ENCODE results near the gene WDR82.

DNA sequence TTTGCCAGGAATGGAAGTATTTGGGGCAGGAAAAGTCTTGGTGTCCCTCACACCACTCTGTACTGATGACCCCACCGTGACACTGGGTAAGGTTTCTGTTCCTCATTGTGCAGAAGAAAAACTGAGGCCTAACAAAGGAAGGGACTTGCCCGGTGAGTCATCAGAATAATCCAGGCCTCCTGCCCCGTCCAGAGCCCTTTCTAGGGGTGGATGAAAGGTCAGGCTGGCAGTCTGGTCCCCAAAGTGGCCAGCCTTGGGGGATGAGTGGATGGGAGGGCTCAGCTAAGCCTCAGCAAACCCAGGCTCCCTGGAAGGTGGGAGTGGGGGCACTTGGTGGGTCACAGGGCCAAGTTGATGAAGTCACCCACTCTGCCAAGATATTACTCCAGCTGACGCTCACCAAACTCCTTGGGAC, 35.3 kb upstream of the WDR82 start:
- TF ChIP-seq, protein P1, sequence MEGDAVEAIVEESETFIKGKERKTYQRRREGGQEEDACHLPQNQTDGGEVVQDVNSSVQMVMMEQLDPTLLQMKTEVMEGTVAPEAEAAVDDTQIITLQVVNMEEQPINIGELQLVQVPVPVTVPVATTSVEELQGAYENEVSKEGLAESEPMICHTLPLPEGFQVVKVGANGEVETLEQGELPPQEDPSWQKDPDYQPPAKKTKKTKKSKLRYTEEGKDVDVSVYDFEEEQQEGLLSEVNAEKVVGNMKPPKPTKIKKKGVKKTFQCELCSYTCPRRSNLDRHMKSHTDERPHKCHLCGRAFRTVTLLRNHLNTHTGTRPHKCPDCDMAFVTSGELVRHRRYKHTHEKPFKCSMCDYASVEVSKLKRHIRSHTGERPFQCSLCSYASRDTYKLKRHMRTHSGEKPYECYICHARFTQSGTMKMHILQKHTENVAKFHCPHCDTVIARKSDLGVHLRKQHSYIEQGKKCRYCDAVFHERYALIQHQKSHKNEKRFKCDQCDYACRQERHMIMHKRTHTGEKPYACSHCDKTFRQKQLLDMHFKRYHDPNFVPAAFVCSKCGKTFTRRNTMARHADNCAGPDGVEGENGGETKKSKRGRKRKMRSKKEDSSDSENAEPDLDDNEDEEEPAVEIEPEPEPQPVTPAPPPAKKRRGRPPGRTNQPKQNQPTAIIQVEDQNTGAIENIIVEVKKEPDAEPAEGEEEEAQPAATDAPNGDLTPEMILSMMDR (conservative IDR thresholded peaks at IDR 0.05 in 1 of 2, IDR thresholded peaks at IDR 0.05 in 1 of 2; ENCODE audit: extremely low read depth in 1 of 2, insufficient read depth in 1 of 2, low read depth in 1 of 2, low read length in 2 of 2), result no peak
- TF ChIP-seq EZH2 (IDR thresholded peaks at IDR 0.05; ENCODE audit: borderline replicate concordance, low read length), result no peak

All from mammary epithelial cell (primary cell).